OCI-LY7 (cell line): ENCODE results near the gene SLC25A11. TPM values are rescaled to one million over a fixed set of nuclear protein-coding genes. Genes with fewer than 3 reads are reported as not detected.

Experiments used
- BruUV-seq: library from RNA; stranded (reverse); fragments of 400-500 nt; replicated peaks from 2 replicates; lab custom pipeline; 2021; lab: Mats Ljungman, UMichigan
- CTCF ChIA-PET: fragments of 300-600 bp; sonication (Branson Sonifier 250); formaldehyde crosslinking; loops from one replicate; lab custom pipeline; 2022; ENCODE audit warnings: antibody characterized with exemption; ENCODE audit not compliant: unreplicated experiment; lab: Charles Lee
- POLR2A ChIA-PET: fragments of 300-600 bp; sonication (Branson Sonifier 250); formaldehyde crosslinking; loops from one replicate; lab custom pipeline; 2022; ENCODE audit warnings: antibody characterized with exemption; lab: Charles Lee
- DNase-seq: peaks from one replicate; pipeline ENCODE4 v3.0.0-alpha.2; 2015; ENCODE audit warnings: low spot score
- H2AFZ ChIP-seq: fragments of 200-600 bp; sonication (generic), shearing (Covaris generic); 2 replicates; pipeline ENCODE4 v1.6.1; 2014; ENCODE audit warnings: mild to moderate bottlenecking, antibody characterized with exemption, low read length, moderate library complexity
- H3K27ac ChIP-seq: fragments of 200-600 bp; sonication (generic); 2 replicates; pipeline ENCODE4 v1.5.1; 2014; ENCODE audit warnings: mixed run types, low read depth, mild to moderate bottlenecking, moderate library complexity, low read length, inconsistent platforms; ENCODE audit not compliant: poor library complexity, severe bottlenecking
- H3K36me3 ChIP-seq: fragments of 200-600 bp; sonication (generic); 2 replicates; pipeline ENCODE4 v1.6.1; 2014; ENCODE audit warnings: mild to moderate bottlenecking, antibody characterized with exemption, low read length, moderate library complexity, mixed read lengths; ENCODE audit not compliant: insufficient read depth
- H3K4me1 ChIP-seq: fragments of 200-600 bp; sonication (generic); 2 replicates; pipeline ENCODE4 v1.5.1; 2014; ENCODE audit warnings: mild to moderate bottlenecking, low read length; ENCODE audit not compliant: insufficient read depth, poor library complexity, severe bottlenecking
- H3K4me2 ChIP-seq: fragments of 200-600 bp; sonication (generic); 2 replicates; pipeline ENCODE4 v1.6.1; 2014; ENCODE audit warnings: mild to moderate bottlenecking, low read length
- H3K4me3 ChIP-seq: fragments of 200-600 bp; sonication (generic); 2 replicates; pipeline ENCODE4 v1.5.1; 2014; ENCODE audit warnings: mild to moderate bottlenecking, low read depth, low read length; ENCODE audit not compliant: poor library complexity, severe bottlenecking
- H3K79me2 ChIP-seq: fragments of 200-600 bp; sonication (generic); 2 replicates; pipeline ENCODE4 v1.6.1; 2016; ENCODE audit warnings: low read depth, mild to moderate bottlenecking, low read length, moderate library complexity, mixed read lengths; ENCODE audit not compliant: insufficient read depth
- H3K9me2 ChIP-seq: fragments of 200-600 bp; sonication (generic); 2 replicates; pipeline ENCODE4 v1.6.1; 2016; ENCODE audit warnings: mild to moderate bottlenecking, low read length, mixed read lengths; ENCODE audit not compliant: insufficient read depth
- H3K9me3 ChIP-seq: fragments of 200-600 bp; sonication (generic); 2 replicates; pipeline ENCODE4 v1.6.1; 2014; ENCODE audit warnings: mild to moderate bottlenecking, mixed run types, low read length, mixed read lengths
- H4K20me1 ChIP-seq: fragments of 200-600 bp; sonication (generic); 2 replicates; pipeline ENCODE4 v1.6.1; 2014; ENCODE audit warnings: mild to moderate bottlenecking, antibody characterized with exemption, low read length, moderate library complexity, mixed read lengths; ENCODE audit not compliant: insufficient read depth
- CTCF ChIP-seq: fragments of 200-600 bp; sonication (generic); conservative IDR thresholded peaks from 2 replicates; pipeline ENCODE4 v1.5.1; 2014; ENCODE audit warnings: mild to moderate bottlenecking, antibody characterized with exemption, low read length, moderate library complexity, mixed read lengths
- EZH2phosphoT487 ChIP-seq: fragments of 200-600 bp; sonication (generic); IDR thresholded peaks from 2 replicates; pipeline ENCODE4 v1.6.1; 2018; ENCODE audit warnings: low read depth, borderline replicate concordance, mild to moderate bottlenecking, mixed run types, antibody characterized with exemption, low read length, moderate library complexity, mixed read lengths
- intact Hi-C: fragments of 100-400 bp; cut with micrococcal nuclease; formaldehyde crosslinking; loops from one replicate; pipeline ENCODE4 v1.10.0; 2022; ENCODE audit not compliant: unreplicated experiment
- total RNA-seq, 2 experiments: library from RNA; depleted of rRNA in 1 of 2; stranded (reverse); fragments of >200 nt in 1 of 2; shearing (Covaris generic) in 1 of 2; gene quantifications; 2 replicates each; pipeline ENCODE4 v1.2.3, GENCODE V29; 2014 to 2022

Gene SLC25A11
- total RNA-seq, 2 experiments from 2014 or later: 68.2 to 80.6 TPM

GRCh38 chr17:4948166-4948930 lies 8.5 kb upstream of the SLC25A11 start, which contains the start of gene PFN1:
Gene PFN1, minus strand, starts transcription at chr17:4948530. Its CDS starts 136 bp downstream, at chr17:4948394.
- Histone ChIP-seq H3K4me3 (peak within 1 kb of the TSS; percentile 100), H2AFZ (peak within 1 kb of the TSS; percentile 15; the same call in 1 of the 2 replicates), H3K9me2 (no peaks in the 10 kb centered on the region), H3K27ac (peak within 1 kb of the TSS; percentile 99), H4K20me1 (peaks cover 19% of the 10 kb centered on the region), H3K9me3 (no peaks in the 10 kb centered on the region), H3K79me2 (peaks cover 45% of the 10 kb centered on the region), H3K4me1 (peaks cover 55% of the 10 kb centered on the region), H3K4me2 (peak within 1 kb of the TSS; percentile 97), H3K36me3 (peaks cover 49% of the 10 kb centered on the region)
- ChIA-PET CTCF (interaction anchor here (0.7 kb wide), 1 partner anchor 19 kb away, joined by 3 read pairs; the partner anchor contains the start of gene SPAG7), POLR2A (interaction anchor here (0.5 to 0.9 kb wide), 4 partner anchors 19 to 478 kb away, joined by 3 read pairs; partner anchors contain the start of gene SPAG7)
- DNase-seq: peak; percentile 96
- TF ChIP-seq CTCF: no peak
- TF ChIP-seq EZH2phosphoT487: no peak
- BruUV-seq: no TSS peak
- intact Hi-C loops: loop anchor here (1.0 to 10.0 kb wide), 2 partner anchors 49 to 246 kb away; partner anchors contain the start of genes INCA1, KIF1C and ZNF594

GRCh38 chr17:4947411-4948165 lies 7.7 kb upstream of the SLC25A11 start:
- H3K79me2 ChIP-seq: peaks cover 53% of the 10 kb centered on the region
- H4K20me1 ChIP-seq: peaks cover 19% of the 10 kb centered on the region
- H3K4me3 ChIP-seq: peak overlapping the region; percentile 100
- no peak overlapping the region for H2AFZ ChIP-seq
- H3K27ac ChIP-seq: peak overlapping the region; percentile 99
- H3K4me1 ChIP-seq: peaks cover 63% of the 10 kb centered on the region
- CTCF ChIA-PET: interaction anchor here (0.7 kb wide), 1 partner anchor 20 kb away, joined by 3 read pairs; the partner anchor contains the start of gene SPAG7
- H3K36me3 ChIP-seq: peaks cover 56% of the 10 kb centered on the region
- H3K4me2 ChIP-seq: peak overlapping the region; percentile 97
- intact Hi-C loops: loop anchor here (1.0 to 10.0 kb wide), 2 partner anchors 50 to 247 kb away; partner anchors contain the start of genes INCA1, KIF1C and ZNF594
- DNase-seq: peak; percentile 77
- H3K9me2 ChIP-seq: no peaks in the 10 kb centered on the region
- TF ChIP-seq CTCF (no peak), EZH2phosphoT487 (no peak)
- POLR2A ChIA-PET: interaction anchor here (0.5 to 0.8 kb wide), 4 partner anchors 20 to 479 kb away, joined by 3 to 4 read pairs (median 3); partner anchors contain the start of gene SPAG7
- no TSS peak for BruUV-seq
- H3K9me3 ChIP-seq: no peaks in the 10 kb centered on the region
